HCT116 (cell line): Measurements from ENCODE around the gene HSD17B12. TPM values are rescaled to one million over a fixed set of nuclear protein-coding genes. Genes with fewer than 3 reads are reported as not detected.

Source experiments
- ATAC-seq: fragments of 200-7000 bp; cut with Tn5 transposase; 2 replicates; pipeline ENCODE4 v1.9.1; 2020; ENCODE audit warnings: mild to moderate bottlenecking, moderate library complexity
- BruUV-seq: library from RNA; stranded (reverse); fragments of 400-500 nt; replicated peaks from 2 replicates; lab custom pipeline; 2021; lab: Mats Ljungman, UMichigan
- CTCF ChIA-PET: fragments of 300-600 bp; sonication (Branson Sonifier 250); formaldehyde crosslinking; loops from one replicate; lab custom pipeline; 2021; ENCODE audit warnings: antibody characterized with exemption; lab: Charles Lee
- POLR2A ChIA-PET: fragments of 300-600, 350-600 bp; sonication (Branson Sonifier 250); formaldehyde crosslinking; loops from one replicate; lab custom pipeline; 2021; ENCODE audit warnings: antibody characterized with exemption; lab: Charles Lee
- RAD21 ChIA-PET, 2 experiments: fragments of 300-600 bp; sonication (Branson Sonifier 250); formaldehyde crosslinking; loops; one replicate each; lab custom pipeline; 2023; ENCODE audit warnings: low total read pairs in 2 of 2; ENCODE audit not compliant: uncharacterized antibody in 2 of 2, unreplicated experiment in 2 of 2, low non-redundant PET in 1 of 2; lab: Charles Lee
- DNase-seq: peaks from one replicate; pipeline ENCODE4 v3.0.0-alpha.2; 2010; ENCODE audit warnings: low read depth, low spot score
- H2AFZ ChIP-seq: fragments of 200-600 bp; shearing (Covaris generic), sonication (generic); 2 replicates; pipeline ENCODE4 v1.6.1; 2017; ENCODE audit warnings: low read depth, mixed run types, mixed read lengths, antibody characterized with exemption, low read length; ENCODE audit not compliant: poor library complexity, severe bottlenecking
- H3K27ac ChIP-seq: 2 replicates; pipeline ENCODE4 v1.5.1; 2012; ENCODE audit warnings: low read depth, low read length
- H3K27me3 ChIP-seq: fragments of 200-600 bp; sonication (generic); 2 replicates; pipeline ENCODE4 v1.6.1; 2016; ENCODE audit warnings: mixed run types, low read length, mixed read lengths; ENCODE audit not compliant: insufficient read depth
- H3K36me3 ChIP-seq, 2 experiments: fragments of 200-500 bp in 1 of 2; fragments of 200-600 bp in 1 of 2; sonication (Bioruptor generic) in 1 of 2; sonication (generic) in 1 of 2; 2 replicates each; pipeline versions ENCODE4 v1.5.1 to v1.6.1; 2014 to 2016; ENCODE audit warnings: low read length in 2 of 2, inconsistent platforms in 1 of 2, mixed read lengths in 1 of 2, mixed run types in 1 of 2; ENCODE audit not compliant: insufficient read depth in 2 of 2, control insufficient read depth in 1 of 2
- H3K4me1 ChIP-seq, 2 experiments: fragments of 200-600 bp in 1 of 2; sonication (generic) in 1 of 2; 2 replicates each; pipeline versions ENCODE4 v1.5.1 to v1.6.1; 2012 to 2017; ENCODE audit warnings: low read length in 2 of 2, inconsistent platforms in 1 of 2, mild to moderate bottlenecking in 1 of 2, mixed read lengths in 1 of 2, mixed run types in 1 of 2, moderate library complexity in 1 of 2; ENCODE audit not compliant: insufficient read depth in 2 of 2, control insufficient read depth in 1 of 2
- H3K4me2 ChIP-seq: fragments of 200-600 bp; sonication (generic); 2 replicates; pipeline ENCODE4 v1.6.1; 2017; ENCODE audit warnings: mixed run types, low read length, mixed read lengths
- H3K4me3 ChIP-seq, 2 experiments: fragments of 200-600 bp in 1 of 2; sonication (generic) in 1 of 2; replicated peaks in 1 of 2; 2 replicates each; pipeline ENCODE4 v1.5.1; 2011 to 2016; ENCODE audit warnings: low read length in 2 of 2, control low read depth in 1 of 2, low read depth in 1 of 2, mild to moderate bottlenecking in 1 of 2, mixed read lengths in 1 of 2, mixed run types in 1 of 2
- H3K79me2 ChIP-seq: fragments of 200-600 bp; sonication (generic); 2 replicates; pipeline ENCODE4 v1.6.1; 2017; ENCODE audit warnings: mild to moderate bottlenecking, mixed run types, low read length, moderate library complexity, mixed read lengths; ENCODE audit not compliant: insufficient read depth
- H3K9ac ChIP-seq: fragments of 200-600 bp; sonication (generic); 2 replicates; pipeline ENCODE4 v1.6.1; 2016; ENCODE audit warnings: low read length, mixed read lengths
- H3K9me2 ChIP-seq: fragments of 200-600 bp; sonication (generic), shearing (Covaris generic); 2 replicates; pipeline ENCODE4 v1.6.1; 2017; ENCODE audit warnings: mixed run types, mild to moderate bottlenecking, moderate library complexity; ENCODE audit not compliant: insufficient read depth
- H3K9me3 ChIP-seq, 2 experiments: fragments of 200-500 bp in 1 of 2; fragments of 200-600 bp in 1 of 2; sonication (Bioruptor generic) in 1 of 2; sonication (generic) in 1 of 2; 2 replicates each; pipeline ENCODE4 v1.6.1; 2014 to 2017; ENCODE audit warnings: low read length in 2 of 2, mixed read lengths in 2 of 2, inconsistent platforms in 1 of 2, low read depth in 1 of 2, mild to moderate bottlenecking in 1 of 2, mixed run types in 1 of 2, moderate library complexity in 1 of 2; ENCODE audit not compliant: control insufficient read depth in 1 of 2, insufficient read depth in 1 of 2
- H4K20me1 ChIP-seq: fragments of 200-600 bp; sonication (generic), shearing (Covaris generic); 2 replicates; pipeline ENCODE4 v1.6.1; 2017; ENCODE audit warnings: mixed run types, mild to moderate bottlenecking, moderate library complexity; ENCODE audit not compliant: insufficient read depth
- ATF3 ChIP-seq: IDR thresholded peaks from 2 replicates; pipeline ENCODE4 v1.6.1; 2012
- EGR1 ChIP-seq: IDR thresholded peaks from 2 replicates; pipeline ENCODE4 v1.6.1; 2012; ENCODE audit warnings: low read depth
- EZH2 ChIP-seq: fragments of 200-600 bp; sonication (generic); IDR thresholded peaks from 2 replicates; pipeline ENCODE4 v1.6.1; 2017; ENCODE audit warnings: antibody characterized with exemption, mixed run types
- FOSL1 ChIP-seq: IDR thresholded peaks from 2 replicates; pipeline ENCODE4 v1.6.1; 2012; ENCODE audit warnings: low read depth
- JUND ChIP-seq: IDR thresholded peaks from 2 replicates; pipeline ENCODE4 v1.6.1; 2012
- POLR2AphosphoS5 ChIP-seq: IDR thresholded peaks from 2 replicates; pipeline ENCODE4 v1.6.1; 2011; ENCODE audit warnings: mild to moderate bottlenecking, low read depth, low read length, moderate library complexity
- RAD21 ChIP-seq: IDR thresholded peaks from 2 replicates; pipeline ENCODE4 v1.6.1; 2012; ENCODE audit warnings: low read depth, mild to moderate bottlenecking
- SP1 ChIP-seq: IDR thresholded peaks from 2 replicates; pipeline ENCODE4 v1.6.1; 2012; ENCODE audit warnings: low read depth
- SRF ChIP-seq: IDR thresholded peaks from 2 replicates; pipeline ENCODE4 v1.6.1; 2012; ENCODE audit warnings: low read depth
- TCF7L2 ChIP-seq: IDR thresholded peaks from 2 replicates; pipeline ENCODE4 v1.7.0; 2011; ENCODE audit warnings: borderline replicate concordance, inconsistent platforms; ENCODE audit not compliant: insufficient read depth, insufficient read length; ENCODE audit errors: extremely low read depth
- YY1 ChIP-seq: IDR thresholded peaks from 2 replicates; pipeline ENCODE4 v1.6.1; 2011; ENCODE audit warnings: low read length, low read depth, moderate library complexity, mild to moderate bottlenecking; ENCODE audit not compliant: insufficient replicate concordance; ENCODE audit errors: extremely low read depth
- ZNF274 ChIP-seq: fragments of 200-500 bp; sonication (Bioruptor generic); IDR thresholded peaks from 2 replicates; pipeline ENCODE4 v1.6.1; 2014; ENCODE audit warnings: mild to moderate bottlenecking, low read depth, low read length, inconsistent platforms
- intact Hi-C: fragments of 100-400 bp; cut with micrococcal nuclease; formaldehyde crosslinking; loops from 2 replicates; pipeline ENCODE4 v1.10.0; 2022
- total RNA-seq: library from RNA; stranded (reverse); gene quantifications from one replicate; pipeline ENCODE4 v1.2.1, GENCODE V29; 2021; ENCODE audit not compliant: unreplicated experiment
- TF ChIP-seq, protein P1 (sequence below), 3 experiments: fragments of 200-600 bp in 1 of 3; sonication (generic) in 1 of 3; IDR thresholded peaks in 2 of 3; conservative IDR thresholded peaks in 1 of 3; 2 replicates each; pipeline ENCODE4 v1.5.1; 2012 to 2017; ENCODE audit warnings: low read depth in 2 of 3, low read length in 2 of 3, antibody characterized with exemption in 1 of 3, borderline replicate concordance in 1 of 3, control low read depth in 1 of 3, mild to moderate bottlenecking in 1 of 3, mixed read lengths in 1 of 3, mixed run types in 1 of 3, moderate library complexity in 1 of 3; ENCODE audit not compliant: insufficient read depth in 1 of 3
- TF ChIP-seq, protein P2 (sequence below): IDR thresholded peaks from 2 replicates; pipeline ENCODE4 v1.6.1; 2012; ENCODE audit warnings: low read depth

The HSD17B12 gene
- total RNA-seq, 1 experiment from 2014 or later, result 83.7 TPM

DNA sequence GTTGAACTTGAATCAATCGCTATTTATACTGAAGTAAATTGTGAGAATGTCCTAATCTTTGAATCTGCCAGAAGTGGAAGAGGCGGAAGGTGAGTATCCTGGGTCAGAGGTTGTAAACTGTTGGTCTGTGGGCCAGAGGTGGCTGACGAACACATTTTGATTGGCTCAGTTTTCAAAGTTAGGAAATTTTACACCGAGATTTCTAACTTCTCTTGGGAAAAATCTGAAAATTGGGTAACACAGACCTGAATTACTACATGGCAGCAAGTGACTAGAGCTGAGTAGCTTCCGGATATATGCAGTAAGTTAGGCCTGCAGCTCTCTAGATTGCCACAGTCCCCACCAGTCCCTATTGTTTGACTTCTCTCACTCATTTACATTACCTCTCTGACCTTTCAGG, 143.3 kb downstream of the HSD17B12 start:
- intact Hi-C loops, result no loop called here
- ATAC-seq, result no peak
- RAD21 ChIA-PET, result no interaction called here
- no peak for TF ChIP-seq ATF3
- no peak for TF ChIP-seq JUND
- no peak for TF ChIP-seq TCF7L2
- TF ChIP-seq, protein P1, sequence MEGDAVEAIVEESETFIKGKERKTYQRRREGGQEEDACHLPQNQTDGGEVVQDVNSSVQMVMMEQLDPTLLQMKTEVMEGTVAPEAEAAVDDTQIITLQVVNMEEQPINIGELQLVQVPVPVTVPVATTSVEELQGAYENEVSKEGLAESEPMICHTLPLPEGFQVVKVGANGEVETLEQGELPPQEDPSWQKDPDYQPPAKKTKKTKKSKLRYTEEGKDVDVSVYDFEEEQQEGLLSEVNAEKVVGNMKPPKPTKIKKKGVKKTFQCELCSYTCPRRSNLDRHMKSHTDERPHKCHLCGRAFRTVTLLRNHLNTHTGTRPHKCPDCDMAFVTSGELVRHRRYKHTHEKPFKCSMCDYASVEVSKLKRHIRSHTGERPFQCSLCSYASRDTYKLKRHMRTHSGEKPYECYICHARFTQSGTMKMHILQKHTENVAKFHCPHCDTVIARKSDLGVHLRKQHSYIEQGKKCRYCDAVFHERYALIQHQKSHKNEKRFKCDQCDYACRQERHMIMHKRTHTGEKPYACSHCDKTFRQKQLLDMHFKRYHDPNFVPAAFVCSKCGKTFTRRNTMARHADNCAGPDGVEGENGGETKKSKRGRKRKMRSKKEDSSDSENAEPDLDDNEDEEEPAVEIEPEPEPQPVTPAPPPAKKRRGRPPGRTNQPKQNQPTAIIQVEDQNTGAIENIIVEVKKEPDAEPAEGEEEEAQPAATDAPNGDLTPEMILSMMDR (IDR thresholded peaks at IDR 0.05 in 2 of 3, conservative IDR thresholded peaks at IDR 0.05 in 1 of 3; ENCODE audit: borderline replicate concordance in 1 of 3, insufficient read depth in 1 of 3, low read depth in 2 of 3, low read length in 2 of 3), result no peak
- Histone ChIP-seq H2AFZ (no peak overlapping the region), H3K27me3 (no peaks in the 10 kb centered on the region), H3K4me2 (no peak overlapping the region), H3K4me1 (no peaks in the 10 kb centered on the region; a peak in 1 of 4 replicates), H4K20me1 (no peaks in the 10 kb centered on the region; the same call in 1 of the 2 replicates), H3K79me2 (no peaks in the 10 kb centered on the region), H3K9ac (no peak overlapping the region), H3K9me3 (no peaks in the 10 kb centered on the region), H3K27ac (no peak overlapping the region), H3K4me3 (no peak overlapping the region), H3K36me3 (no peaks in the 10 kb centered on the region), H3K9me2 (no peaks in the 10 kb centered on the region)
- DNase-seq, result no peak
- no TSS peak for BruUV-seq
- POLR2A ChIA-PET, result no interaction called here
- CTCF ChIA-PET, result no interaction called here

DNA sequence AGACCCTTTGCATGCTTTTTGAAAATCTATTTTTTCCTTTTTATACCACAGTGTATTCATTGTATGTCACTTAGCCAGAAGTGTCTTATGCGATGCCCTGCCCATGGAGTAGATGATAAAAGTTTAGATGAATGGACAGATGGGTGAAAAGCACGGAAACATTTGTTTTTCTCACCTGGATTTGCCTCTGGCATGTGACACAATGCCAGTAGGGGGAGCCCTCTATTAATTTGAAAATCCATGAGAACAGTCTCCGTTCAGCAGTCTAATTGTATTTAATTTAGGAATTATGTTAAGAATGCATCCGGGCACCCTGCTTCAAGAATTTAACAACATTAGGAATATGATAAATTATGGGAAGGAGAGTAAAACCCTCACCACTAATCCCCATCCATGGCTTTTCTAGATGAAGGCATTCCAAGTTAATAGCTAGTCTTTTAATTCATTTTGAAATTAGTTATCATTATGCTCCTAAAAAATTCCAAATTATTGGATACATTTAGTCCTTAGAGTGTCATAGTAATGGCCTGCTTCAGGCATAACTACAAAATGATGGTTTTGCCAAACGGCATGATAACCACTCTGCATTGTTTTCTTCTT, 144.8 kb downstream of the HSD17B12 start:
- ATAC-seq, result peak; percentile 67
- TF ChIP-seq ZNF274 (no peak), FOSL1 (no peak), EGR1 (no peak), YY1 (no peak), RAD21 (peak; percentile 73), SRF (no peak), POLR2AphosphoS5 (no peak), SP1 (no peak), EZH2 (no peak)
- TF ChIP-seq, protein P2, sequence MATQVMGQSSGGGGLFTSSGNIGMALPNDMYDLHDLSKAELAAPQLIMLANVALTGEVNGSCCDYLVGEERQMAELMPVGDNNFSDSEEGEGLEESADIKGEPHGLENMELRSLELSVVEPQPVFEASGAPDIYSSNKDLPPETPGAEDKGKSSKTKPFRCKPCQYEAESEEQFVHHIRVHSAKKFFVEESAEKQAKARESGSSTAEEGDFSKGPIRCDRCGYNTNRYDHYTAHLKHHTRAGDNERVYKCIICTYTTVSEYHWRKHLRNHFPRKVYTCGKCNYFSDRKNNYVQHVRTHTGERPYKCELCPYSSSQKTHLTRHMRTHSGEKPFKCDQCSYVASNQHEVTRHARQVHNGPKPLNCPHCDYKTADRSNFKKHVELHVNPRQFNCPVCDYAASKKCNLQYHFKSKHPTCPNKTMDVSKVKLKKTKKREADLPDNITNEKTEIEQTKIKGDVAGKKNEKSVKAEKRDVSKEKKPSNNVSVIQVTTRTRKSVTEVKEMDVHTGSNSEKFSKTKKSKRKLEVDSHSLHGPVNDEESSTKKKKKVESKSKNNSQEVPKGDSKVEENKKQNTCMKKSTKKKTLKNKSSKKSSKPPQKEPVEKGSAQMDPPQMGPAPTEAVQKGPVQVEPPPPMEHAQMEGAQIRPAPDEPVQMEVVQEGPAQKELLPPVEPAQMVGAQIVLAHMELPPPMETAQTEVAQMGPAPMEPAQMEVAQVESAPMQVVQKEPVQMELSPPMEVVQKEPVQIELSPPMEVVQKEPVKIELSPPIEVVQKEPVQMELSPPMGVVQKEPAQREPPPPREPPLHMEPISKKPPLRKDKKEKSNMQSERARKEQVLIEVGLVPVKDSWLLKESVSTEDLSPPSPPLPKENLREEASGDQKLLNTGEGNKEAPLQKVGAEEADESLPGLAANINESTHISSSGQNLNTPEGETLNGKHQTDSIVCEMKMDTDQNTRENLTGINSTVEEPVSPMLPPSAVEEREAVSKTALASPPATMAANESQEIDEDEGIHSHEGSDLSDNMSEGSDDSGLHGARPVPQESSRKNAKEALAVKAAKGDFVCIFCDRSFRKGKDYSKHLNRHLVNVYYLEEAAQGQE, result no peak

More for the DNA sequence above, 144.8 kb downstream of the HSD17B12 start:
- no peak overlapping the region for H3K9ac ChIP-seq
- DNase-seq, result peak; percentile 31
- POLR2A ChIA-PET, result interaction anchor here (0.6 kb wide), 1 partner anchor 257 kb away, joined by 3 read pairs; no protein-coding TSS in a partner anchor
- CTCF ChIA-PET, result interaction anchor here (0.7 to 2.9 kb wide), 9 partner anchors 8 to 122 kb away, joined by 3 to 31 read pairs (median 4); no protein-coding TSS in a partner anchor
- H2AFZ ChIP-seq, result no peak overlapping the region
- intact Hi-C loops, result loop anchor here (1.0 kb wide), 1 partner anchor 27 kb away; no protein-coding TSS in a partner anchor
- no TSS peak for BruUV-seq
- no peaks in the 10 kb centered on the region for H3K9me2 ChIP-seq
- no peaks in the 10 kb centered on the region for H4K20me1 ChIP-seq
- H3K36me3 ChIP-seq, result no peaks in the 10 kb centered on the region
- H3K4me1 ChIP-seq, result peaks cover 10% of the 10 kb centered on the region in 2 experiments
- H3K27ac ChIP-seq, result no peak overlapping the region
- H3K27me3 ChIP-seq, result no peaks in the 10 kb centered on the region
- no peaks in the 10 kb centered on the region for H3K79me2 ChIP-seq
- H3K4me3 ChIP-seq, result no peak overlapping the region
- RAD21 ChIA-PET, result interaction anchor here in 1 of 2 experiments (1.4 kb wide), 1 partner anchor 27 kb away, joined by 5 read pairs; no protein-coding TSS in a partner anchor
- no peak overlapping the region for H3K4me2 ChIP-seq
- no peaks in the 10 kb centered on the region for H3K9me3 ChIP-seq
